C4-2B (cell line): ENCODE measurements around the gene H6PD.

ENCODE experiments used
- ZFX ChIP-seq: fragments of 450-650 bp; IDR thresholded peaks from 2 replicates; pipeline ENCODE4 v1.6.1; 2017
- TF ChIP-seq, protein P1 (sequence below): fragments of 450-650 bp; conservative IDR thresholded peaks from 2 replicates; pipeline ENCODE4 v1.5.1; 2017; ENCODE audit warnings: mild to moderate bottlenecking

DNA sequence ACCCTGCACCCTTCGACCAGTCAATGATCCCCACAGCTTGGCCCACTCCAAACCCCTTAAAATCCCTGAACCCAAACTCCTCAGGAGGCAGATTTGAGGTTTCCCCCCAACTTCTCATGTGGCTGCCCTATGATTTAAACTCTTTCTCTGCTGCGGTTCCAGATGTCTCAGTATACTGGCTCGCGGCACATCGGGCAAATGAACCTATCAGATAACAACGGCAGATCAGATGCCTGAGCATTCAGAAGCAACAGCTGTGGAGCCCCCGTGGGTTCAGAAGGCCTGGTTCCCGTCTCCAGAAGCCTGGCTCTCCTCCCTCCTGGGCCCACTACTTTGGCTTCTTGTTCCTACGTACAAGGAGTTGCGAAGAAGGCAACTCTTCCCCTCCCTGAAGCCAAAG is 43.3 kb upstream of the H6PD start:
- TF ChIP-seq, protein P1, sequence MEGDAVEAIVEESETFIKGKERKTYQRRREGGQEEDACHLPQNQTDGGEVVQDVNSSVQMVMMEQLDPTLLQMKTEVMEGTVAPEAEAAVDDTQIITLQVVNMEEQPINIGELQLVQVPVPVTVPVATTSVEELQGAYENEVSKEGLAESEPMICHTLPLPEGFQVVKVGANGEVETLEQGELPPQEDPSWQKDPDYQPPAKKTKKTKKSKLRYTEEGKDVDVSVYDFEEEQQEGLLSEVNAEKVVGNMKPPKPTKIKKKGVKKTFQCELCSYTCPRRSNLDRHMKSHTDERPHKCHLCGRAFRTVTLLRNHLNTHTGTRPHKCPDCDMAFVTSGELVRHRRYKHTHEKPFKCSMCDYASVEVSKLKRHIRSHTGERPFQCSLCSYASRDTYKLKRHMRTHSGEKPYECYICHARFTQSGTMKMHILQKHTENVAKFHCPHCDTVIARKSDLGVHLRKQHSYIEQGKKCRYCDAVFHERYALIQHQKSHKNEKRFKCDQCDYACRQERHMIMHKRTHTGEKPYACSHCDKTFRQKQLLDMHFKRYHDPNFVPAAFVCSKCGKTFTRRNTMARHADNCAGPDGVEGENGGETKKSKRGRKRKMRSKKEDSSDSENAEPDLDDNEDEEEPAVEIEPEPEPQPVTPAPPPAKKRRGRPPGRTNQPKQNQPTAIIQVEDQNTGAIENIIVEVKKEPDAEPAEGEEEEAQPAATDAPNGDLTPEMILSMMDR, result no peak
- TF ChIP-seq ZFX, result no peak
